Measurements from ENCODE around the gene CLK3.

The CLK3 gene

GRCh38 chr15:74613953-74614743 is 1.5 kb upstream of the CLK3 start:
- TF ChIP-seq CTCF (IDR thresholded peaks at IDR 0.05; ENCODE audit: low read depth, low read length, missing control alignments) = no peak
- DNase-seq = no peak
- Histone ChIP-seq H3K4me3 (ENCODE audit: low read depth, low read length) (peak overlapping the region; percentile 95), H3K36me3 (replicated peaks) (no peaks in the 10 kb centered on the region), H3K27ac (no peak overlapping the region), H3K27me3 (replicated peaks) (peaks cover 5% of the 10 kb centered on the region)
- in situ Hi-C loops (cut with HindIII; ENCODE audit: low pct_ligation_motif_present, low sequenced_read_pairs) = no loop called here

GRCh38 chr15:74614744-74615507 is 710 bp upstream of the CLK3 start:
- Histone ChIP-seq H3K4me3 (ENCODE audit: low read depth, low read length) (peak overlapping the region; percentile 95), H3K27ac (peak overlapping the region; percentile 89), H3K36me3 (replicated peaks) (peaks cover 3% of the 10 kb centered on the region), H3K27me3 (replicated peaks) (peaks cover 2% of the 10 kb centered on the region)
- TF ChIP-seq CTCF (IDR thresholded peaks at IDR 0.05; ENCODE audit: low read depth, low read length, missing control alignments) = no peak
- in situ Hi-C loops (cut with HindIII; ENCODE audit: low pct_ligation_motif_present, low sequenced_read_pairs) = no loop called here
- DNase-seq = peak; percentile 55

GRCh38 chr15:74616366-74616939 is 817 bp downstream of the CLK3 start:
- H3K27ac ChIP-seq = peak overlapping the region; percentile 89
- in situ Hi-C loops (cut with HindIII; ENCODE audit: low pct_ligation_motif_present, low sequenced_read_pairs) = no loop called here
- peaks cover 16% of the 10 kb centered on the region for H3K36me3 ChIP-seq (replicated peaks)
- DNase-seq = peak; percentile 42
- peak overlapping the region; percentile 95 for H3K4me3 ChIP-seq (ENCODE audit: low read depth, low read length)
- H3K27me3 ChIP-seq (replicated peaks) = no peaks in the 10 kb centered on the region
- TF ChIP-seq CTCF (IDR thresholded peaks at IDR 0.05; ENCODE audit: low read depth, low read length, missing control alignments) = no peak

- no peak for DNase-seq
- Histone ChIP-seq H3K27ac (no peak overlapping the region), H3K36me3 (replicated peaks) (peaks cover 20% of the 10 kb centered on the region), H3K27me3 (replicated peaks) (no peaks in the 10 kb centered on the region), H3K4me3 (ENCODE audit: low read depth, low read length) (peak overlapping the region; percentile 95)
- in situ Hi-C loops (cut with HindIII; ENCODE audit: low pct_ligation_motif_present, low sequenced_read_pairs) = no loop called here
- TF ChIP-seq CTCF (IDR thresholded peaks at IDR 0.05; ENCODE audit: low read depth, low read length, missing control alignments) = no peak
These were observed 1.4 kb downstream of the CLK3 start for GRCh38 chr15:74616996-74617395.

GRCh38 chr15:74618841-74619596 is 3.4 kb downstream of the CLK3 start:
- in situ Hi-C loops (cut with HindIII; ENCODE audit: low pct_ligation_motif_present, low sequenced_read_pairs) = no loop called here
- Histone ChIP-seq H3K27ac (no peak overlapping the region), H3K4me3 (ENCODE audit: low read depth, low read length) (no peak overlapping the region), H3K36me3 (replicated peaks) (peaks cover 40% of the 10 kb centered on the region), H3K27me3 (replicated peaks) (no peaks in the 10 kb centered on the region)
- no peak for DNase-seq
- TF ChIP-seq CTCF (IDR thresholded peaks at IDR 0.05; ENCODE audit: low read depth, low read length, missing control alignments) = no peak
